ENCODE measurements around the gene TRIP10. TPM values are rescaled to one million over a fixed set of nuclear protein-coding genes. Genes with fewer than 3 reads are reported as not detected.

TRIP10 gene
- polyA plus RNA-seq, 1 donor from 2014 or later = 0.76 TPM

DNA sequence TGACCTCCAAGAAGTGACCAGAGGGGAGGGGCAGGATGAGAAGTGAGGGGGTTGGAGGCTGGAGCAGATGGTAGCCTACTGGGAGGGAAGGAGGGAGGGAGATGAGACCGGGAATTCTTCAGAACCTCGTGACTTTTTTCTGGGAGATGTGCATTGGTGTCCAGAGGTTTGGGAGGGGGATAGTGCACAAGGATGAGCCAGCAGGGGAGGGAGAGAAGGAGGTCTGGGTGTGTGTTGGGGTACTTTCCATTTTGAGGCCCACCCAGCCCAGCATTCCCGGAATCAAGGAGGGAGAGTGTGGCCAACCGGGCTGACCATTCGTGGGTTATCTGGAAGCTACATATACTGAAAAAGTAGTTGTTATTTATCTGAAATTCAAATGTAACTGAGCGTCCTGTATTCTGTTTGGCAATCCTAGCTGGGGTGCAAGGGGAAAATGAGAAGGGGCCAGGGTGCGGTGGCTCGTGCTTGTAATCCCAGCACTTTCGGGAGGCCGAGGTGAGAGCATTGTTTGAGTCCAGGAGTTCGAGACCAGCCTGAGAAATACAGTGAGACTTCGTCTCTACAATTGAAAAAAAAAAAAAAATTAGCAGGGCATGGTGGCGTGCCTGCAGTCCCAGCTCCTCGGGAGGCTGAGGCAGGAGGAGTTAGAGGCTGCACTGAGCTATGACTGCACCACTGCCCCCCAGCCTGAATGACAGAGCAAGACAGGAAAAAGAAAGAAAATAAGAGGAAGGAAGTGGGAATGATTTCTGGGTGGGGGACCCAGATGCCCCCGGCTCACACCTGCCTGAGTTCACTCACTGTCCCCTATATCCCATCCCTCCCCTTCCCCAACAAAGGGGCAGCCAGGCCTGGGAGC is 14.6 kb upstream of the TRIP10 start:
- Histone ChIP-seq H3K9ac (ENCODE audit: low read length) (no peak overlapping the region), H3K79me2 (replicated peaks; ENCODE audit: insufficient read depth, low read length) (no peaks in the 10 kb centered on the region), H4K20me1 (ENCODE audit: insufficient read depth) (no peaks in the 10 kb centered on the region), H3K27me3 (ENCODE audit: insufficient read depth, low read depth, low read length) (no peaks in the 10 kb centered on the region), H3K27ac (ENCODE audit: low read length) (no peak overlapping the region), H3F3A (ENCODE audit: insufficient read depth, low read length, poor library complexity, severe bottlenecking) (no peaks in the 10 kb centered on the region), H3K4me2 (ENCODE audit: low read length) (no peak overlapping the region), H3K36me3 (ENCODE audit: insufficient read depth, low read length) (no peaks in the 10 kb centered on the region), H3K4me3 (ENCODE audit: low read length) (no peak overlapping the region), H3K9me3 (ENCODE audit: low read length) (no peaks in the 10 kb centered on the region), H3K9me2 (ENCODE audit: insufficient read depth, low read length) (no peaks in the 10 kb centered on the region), H2AFZ (ENCODE audit: low read depth, low read length) (no peak overlapping the region)
- TF ChIP-seq MXI1 (conservative IDR thresholded peaks at IDR 0.05; ENCODE audit: poor library complexity, severe bottlenecking) = no peak
- no peak for TF ChIP-seq EZH2 (IDR thresholded peaks at IDR 0.05; ENCODE audit: borderline replicate concordance, insufficient read depth, low read length, poor library complexity, severe bottlenecking)
- TF ChIP-seq, protein P1, sequence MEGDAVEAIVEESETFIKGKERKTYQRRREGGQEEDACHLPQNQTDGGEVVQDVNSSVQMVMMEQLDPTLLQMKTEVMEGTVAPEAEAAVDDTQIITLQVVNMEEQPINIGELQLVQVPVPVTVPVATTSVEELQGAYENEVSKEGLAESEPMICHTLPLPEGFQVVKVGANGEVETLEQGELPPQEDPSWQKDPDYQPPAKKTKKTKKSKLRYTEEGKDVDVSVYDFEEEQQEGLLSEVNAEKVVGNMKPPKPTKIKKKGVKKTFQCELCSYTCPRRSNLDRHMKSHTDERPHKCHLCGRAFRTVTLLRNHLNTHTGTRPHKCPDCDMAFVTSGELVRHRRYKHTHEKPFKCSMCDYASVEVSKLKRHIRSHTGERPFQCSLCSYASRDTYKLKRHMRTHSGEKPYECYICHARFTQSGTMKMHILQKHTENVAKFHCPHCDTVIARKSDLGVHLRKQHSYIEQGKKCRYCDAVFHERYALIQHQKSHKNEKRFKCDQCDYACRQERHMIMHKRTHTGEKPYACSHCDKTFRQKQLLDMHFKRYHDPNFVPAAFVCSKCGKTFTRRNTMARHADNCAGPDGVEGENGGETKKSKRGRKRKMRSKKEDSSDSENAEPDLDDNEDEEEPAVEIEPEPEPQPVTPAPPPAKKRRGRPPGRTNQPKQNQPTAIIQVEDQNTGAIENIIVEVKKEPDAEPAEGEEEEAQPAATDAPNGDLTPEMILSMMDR (IDR thresholded peaks at IDR 0.05; ENCODE audit: poor library complexity, severe bottlenecking) = no peak
- TF ChIP-seq TAF1 (IDR thresholded peaks at IDR 0.05; ENCODE audit: low read depth) = no peak
- TF ChIP-seq, protein P2, sequence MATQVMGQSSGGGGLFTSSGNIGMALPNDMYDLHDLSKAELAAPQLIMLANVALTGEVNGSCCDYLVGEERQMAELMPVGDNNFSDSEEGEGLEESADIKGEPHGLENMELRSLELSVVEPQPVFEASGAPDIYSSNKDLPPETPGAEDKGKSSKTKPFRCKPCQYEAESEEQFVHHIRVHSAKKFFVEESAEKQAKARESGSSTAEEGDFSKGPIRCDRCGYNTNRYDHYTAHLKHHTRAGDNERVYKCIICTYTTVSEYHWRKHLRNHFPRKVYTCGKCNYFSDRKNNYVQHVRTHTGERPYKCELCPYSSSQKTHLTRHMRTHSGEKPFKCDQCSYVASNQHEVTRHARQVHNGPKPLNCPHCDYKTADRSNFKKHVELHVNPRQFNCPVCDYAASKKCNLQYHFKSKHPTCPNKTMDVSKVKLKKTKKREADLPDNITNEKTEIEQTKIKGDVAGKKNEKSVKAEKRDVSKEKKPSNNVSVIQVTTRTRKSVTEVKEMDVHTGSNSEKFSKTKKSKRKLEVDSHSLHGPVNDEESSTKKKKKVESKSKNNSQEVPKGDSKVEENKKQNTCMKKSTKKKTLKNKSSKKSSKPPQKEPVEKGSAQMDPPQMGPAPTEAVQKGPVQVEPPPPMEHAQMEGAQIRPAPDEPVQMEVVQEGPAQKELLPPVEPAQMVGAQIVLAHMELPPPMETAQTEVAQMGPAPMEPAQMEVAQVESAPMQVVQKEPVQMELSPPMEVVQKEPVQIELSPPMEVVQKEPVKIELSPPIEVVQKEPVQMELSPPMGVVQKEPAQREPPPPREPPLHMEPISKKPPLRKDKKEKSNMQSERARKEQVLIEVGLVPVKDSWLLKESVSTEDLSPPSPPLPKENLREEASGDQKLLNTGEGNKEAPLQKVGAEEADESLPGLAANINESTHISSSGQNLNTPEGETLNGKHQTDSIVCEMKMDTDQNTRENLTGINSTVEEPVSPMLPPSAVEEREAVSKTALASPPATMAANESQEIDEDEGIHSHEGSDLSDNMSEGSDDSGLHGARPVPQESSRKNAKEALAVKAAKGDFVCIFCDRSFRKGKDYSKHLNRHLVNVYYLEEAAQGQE (IDR thresholded peaks at IDR 0.05; ENCODE audit: borderline replicate concordance) = no peak
- TF ChIP-seq POLR2AphosphoS5 (IDR thresholded peaks at IDR 0.05) = no peak
- TF ChIP-seq RAD21 (conservative IDR thresholded peaks at IDR 0.05) = no peak
- TF ChIP-seq SMC3 (conservative IDR thresholded peaks at IDR 0.05; ENCODE audit: poor library complexity) = no peak
- TF ChIP-seq EP300 (conservative IDR thresholded peaks at IDR 0.05; ENCODE audit: poor library complexity, severe bottlenecking) = no peak

DNA sequence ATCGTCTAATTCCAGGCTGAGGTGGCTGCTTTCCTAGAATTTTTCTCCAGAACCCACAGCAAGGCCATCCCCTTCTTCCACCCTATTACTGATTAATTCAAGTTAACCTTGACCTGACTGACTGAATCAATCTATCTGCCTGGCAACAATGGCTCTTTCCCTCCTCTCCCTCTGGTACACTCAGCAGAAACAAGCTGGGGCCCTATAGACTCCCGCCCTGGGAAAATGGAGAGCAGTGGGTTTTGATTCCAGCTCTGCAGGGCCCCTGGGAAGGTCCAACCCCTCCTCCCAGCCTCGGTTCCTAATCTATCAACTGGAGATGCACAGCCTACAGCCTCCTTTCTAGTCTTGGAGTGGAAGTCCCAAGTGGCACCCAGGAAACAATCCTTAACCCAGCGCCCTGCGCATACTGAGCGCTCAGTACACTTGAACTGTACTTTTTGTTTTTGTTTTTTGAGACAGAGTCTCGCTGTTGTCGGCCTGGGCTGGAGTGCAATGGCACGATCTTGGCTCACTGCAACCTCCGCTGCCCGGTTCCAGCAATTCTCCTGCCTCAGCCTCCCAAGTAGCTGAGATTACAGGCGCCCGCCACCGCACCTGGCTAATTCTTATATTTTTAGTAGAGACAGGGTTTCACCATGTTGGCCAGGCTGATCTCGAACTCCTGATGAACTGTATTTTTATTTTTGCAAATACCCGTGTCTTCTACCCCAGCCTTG is 13.8 kb upstream of the TRIP10 start:
- Histone ChIP-seq H3K4me2 (ENCODE audit: low read length) (no peak overlapping the region), H3K4me3 (ENCODE audit: low read length) (no peak overlapping the region), H3F3A (ENCODE audit: insufficient read depth, low read length, poor library complexity, severe bottlenecking) (no peaks in the 10 kb centered on the region), H3K9ac (ENCODE audit: low read length) (no peak overlapping the region), H3K36me3 (ENCODE audit: insufficient read depth, low read length) (no peaks in the 10 kb centered on the region), H3K9me3 (ENCODE audit: low read length) (no peaks in the 10 kb centered on the region), H3K79me2 (replicated peaks; ENCODE audit: insufficient read depth, low read length) (no peaks in the 10 kb centered on the region), H2AFZ (ENCODE audit: low read depth, low read length) (no peak overlapping the region), H3K27ac (ENCODE audit: low read length) (no peak overlapping the region), H3K27me3 (ENCODE audit: insufficient read depth, low read depth, low read length) (no peaks in the 10 kb centered on the region), H4K20me1 (ENCODE audit: insufficient read depth) (no peaks in the 10 kb centered on the region), H3K9me2 (ENCODE audit: insufficient read depth, low read length) (no peaks in the 10 kb centered on the region)
- TF ChIP-seq RAD21 (conservative IDR thresholded peaks at IDR 0.05) (no peak), SMC3 (conservative IDR thresholded peaks at IDR 0.05; ENCODE audit: poor library complexity) (no peak), TAF1 (IDR thresholded peaks at IDR 0.05; ENCODE audit: low read depth) (no peak), POLR2AphosphoS5 (IDR thresholded peaks at IDR 0.05) (no peak), MXI1 (conservative IDR thresholded peaks at IDR 0.05; ENCODE audit: poor library complexity, severe bottlenecking) (no peak)
- TF ChIP-seq, protein P1 (IDR thresholded peaks at IDR 0.05; ENCODE audit: poor library complexity, severe bottlenecking) = no peak
- TF ChIP-seq, protein P2 (IDR thresholded peaks at IDR 0.05; ENCODE audit: borderline replicate concordance) = no peak
